ENCODE data around the gene MEIOSIN. TPM values are rescaled to one million over a fixed set of nuclear protein-coding genes. Genes with fewer than 3 reads are reported as not detected.

MEIOSIN gene
- total and polyA plus RNA-seq, 9 of the 15 experiments (the other 6 are each of a cell fraction or from before 2014, with no cell fraction given), result 0.06 to 2.0 (median 0.76) TPM

GRCh38 chr19:45768984-45769782, 35.9 kb downstream of the MEIOSIN start, which contains the start of gene SIX5 (continued):
- TF ChIP-seq, protein P1, sequence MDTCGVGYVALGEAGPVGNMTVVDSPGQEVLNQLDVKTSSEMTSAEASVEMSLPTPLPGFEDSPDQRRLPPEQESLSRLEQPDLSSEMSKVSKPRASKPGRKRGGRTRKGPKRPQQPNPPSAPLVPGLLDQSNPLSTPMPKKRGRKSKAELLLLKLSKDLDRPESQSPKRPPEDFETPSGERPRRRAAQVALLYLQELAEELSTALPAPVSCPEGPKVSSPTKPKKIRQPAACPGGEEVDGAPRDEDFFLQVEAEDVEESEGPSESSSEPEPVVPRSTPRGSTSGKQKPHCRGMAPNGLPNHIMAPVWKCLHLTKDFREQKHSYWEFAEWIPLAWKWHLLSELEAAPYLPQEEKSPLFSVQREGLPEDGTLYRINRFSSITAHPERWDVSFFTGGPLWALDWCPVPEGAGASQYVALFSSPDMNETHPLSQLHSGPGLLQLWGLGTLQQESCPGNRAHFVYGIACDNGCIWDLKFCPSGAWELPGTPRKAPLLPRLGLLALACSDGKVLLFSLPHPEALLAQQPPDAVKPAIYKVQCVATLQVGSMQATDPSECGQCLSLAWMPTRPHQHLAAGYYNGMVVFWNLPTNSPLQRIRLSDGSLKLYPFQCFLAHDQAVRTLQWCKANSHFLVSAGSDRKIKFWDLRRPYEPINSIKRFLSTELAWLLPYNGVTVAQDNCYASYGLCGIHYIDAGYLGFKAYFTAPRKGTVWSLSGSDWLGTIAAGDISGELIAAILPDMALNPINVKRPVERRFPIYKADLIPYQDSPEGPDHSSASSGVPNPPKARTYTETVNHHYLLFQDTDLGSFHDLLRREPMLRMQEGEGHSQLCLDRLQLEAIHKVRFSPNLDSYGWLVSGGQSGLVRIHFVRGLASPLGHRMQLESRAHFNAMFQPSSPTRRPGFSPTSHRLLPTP (IDR thresholded peaks at IDR 0.05; ENCODE audit: borderline replicate concordance, extremely low read depth, insufficient read length), result no peak
- TF ChIP-seq E2F3 (CRISPR knock-in tag; IDR thresholded peaks at IDR 0.05), result peak; percentile 4; the same call in 1 of the 2 replicates
- TF ChIP-seq MED1 (CRISPR knock-in tag; IDR thresholded peaks at IDR 0.05; ENCODE audit: borderline replicate concordance), result no peak
- TF ChIP-seq MXD1 (CRISPR knock-in tag; IDR thresholded peaks at IDR 0.05; ENCODE audit: borderline replicate concordance, poor library complexity, severe bottlenecking), result no peak
- TF ChIP-seq, protein P2, sequence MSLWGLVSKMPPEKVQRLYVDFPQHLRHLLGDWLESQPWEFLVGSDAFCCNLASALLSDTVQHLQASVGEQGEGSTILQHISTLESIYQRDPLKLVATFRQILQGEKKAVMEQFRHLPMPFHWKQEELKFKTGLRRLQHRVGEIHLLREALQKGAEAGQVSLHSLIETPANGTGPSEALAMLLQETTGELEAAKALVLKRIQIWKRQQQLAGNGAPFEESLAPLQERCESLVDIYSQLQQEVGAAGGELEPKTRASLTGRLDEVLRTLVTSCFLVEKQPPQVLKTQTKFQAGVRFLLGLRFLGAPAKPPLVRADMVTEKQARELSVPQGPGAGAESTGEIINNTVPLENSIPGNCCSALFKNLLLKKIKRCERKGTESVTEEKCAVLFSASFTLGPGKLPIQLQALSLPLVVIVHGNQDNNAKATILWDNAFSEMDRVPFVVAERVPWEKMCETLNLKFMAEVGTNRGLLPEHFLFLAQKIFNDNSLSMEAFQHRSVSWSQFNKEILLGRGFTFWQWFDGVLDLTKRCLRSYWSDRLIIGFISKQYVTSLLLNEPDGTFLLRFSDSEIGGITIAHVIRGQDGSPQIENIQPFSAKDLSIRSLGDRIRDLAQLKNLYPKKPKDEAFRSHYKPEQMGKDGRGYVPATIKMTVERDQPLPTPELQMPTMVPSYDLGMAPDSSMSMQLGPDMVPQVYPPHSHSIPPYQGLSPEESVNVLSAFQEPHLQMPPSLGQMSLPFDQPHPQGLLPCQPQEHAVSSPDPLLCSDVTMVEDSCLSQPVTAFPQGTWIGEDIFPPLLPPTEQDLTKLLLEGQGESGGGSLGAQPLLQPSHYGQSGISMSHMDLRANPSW (CRISPR knock-in tag; IDR thresholded peaks at IDR 0.05), result no peak
- 0 out of 2 replicates have a peak, but pooled peaks have one; percentile 85 for TF ChIP-seq SRSF1 (IDR thresholded peaks at IDR 0.05; ENCODE audit: low read depth, low read length)
- TF ChIP-seq ZNF124 (CRISPR knock-in tag; IDR thresholded peaks at IDR 0.05), result no peak
- TF ChIP-seq MIER1 (IDR thresholded peaks at IDR 0.05; ENCODE audit: low read depth), result no peak
- TF ChIP-seq ID3 (CRISPR knock-in tag; IDR thresholded peaks at IDR 0.05), result no peak
- no peak for TF ChIP-seq ID3 (tag; IDR thresholded peaks at IDR 0.05)
- no peak for TF ChIP-seq HINFP (tag; conservative IDR thresholded peaks at IDR 0.05; ENCODE audit: low read depth)
- no peak for TF ChIP-seq HMG20B (CRISPR knock-in tag; IDR thresholded peaks at IDR 0.05)
- TF ChIP-seq NFE2 (IDR thresholded peaks at IDR 0.05; ENCODE audit: low read depth), result no peak
- TF ChIP-seq MXI1 (IDR thresholded peaks at IDR 0.05; ENCODE audit: low read depth, low read length), result no peak
- no peak for TF ChIP-seq PML (IDR thresholded peaks at IDR 0.05; ENCODE audit: low read length)
- no peak for TF ChIP-seq NCOA1 (IDR thresholded peaks at IDR 0.05; ENCODE audit: low read depth)
- no peak for TF ChIP-seq HNRNPUL1 (IDR thresholded peaks at IDR 0.05; ENCODE audit: low read length)
